Astrocyte of the spinal cord (primary cell): Measurements from ENCODE around the gene RNF113A.
A peak's percentile ranks its signal among the peaks of the same experiment; 100 is the strongest.
"Not testable (repeated sequence)": the region's sequence is repeated elsewhere in the genome, so short reads cannot be mapped to it uniquely, and the experiment has no call there.

Experiments used
- DNase-seq: peaks from one replicate; pipeline ENCODE4 v3.0.0; 2011; ENCODE audit warnings: low read depth, low spot score
- H3K4me3 ChIP-seq: 2 replicates; pipeline ENCODE4 v1.5.1; 2011; ENCODE audit warnings: low read depth, mild to moderate bottlenecking, low read length, moderate library complexity
- CTCF ChIP-seq: IDR thresholded peaks from 2 replicates; pipeline ENCODE4 v1.5.1; 2012; ENCODE audit warnings: low read depth, mild to moderate bottlenecking, low read length, inconsistent platforms
- in situ Hi-C: cut with HindIII; loops from 2 replicates; pipeline ENCODE4 v1.10.0; 2017; ENCODE audit warnings: low sequenced_read_pairs

Gene RNF113A

GRCh38 chrX:119895843-119896326 lies 24.4 kb upstream of the RNF113A start, which contains the start of gene AKAP14:
AKAP14 (plus strand) TSS chrX:119895893; CDS start chrX:119903224, 7,331 bp downstream.
- DNase-seq = no peak
- no peak for TF ChIP-seq CTCF
- H3K4me3 ChIP-seq = no peak within 1 kb of the TSS
- in situ Hi-C loops = no loop called here

DNA sequence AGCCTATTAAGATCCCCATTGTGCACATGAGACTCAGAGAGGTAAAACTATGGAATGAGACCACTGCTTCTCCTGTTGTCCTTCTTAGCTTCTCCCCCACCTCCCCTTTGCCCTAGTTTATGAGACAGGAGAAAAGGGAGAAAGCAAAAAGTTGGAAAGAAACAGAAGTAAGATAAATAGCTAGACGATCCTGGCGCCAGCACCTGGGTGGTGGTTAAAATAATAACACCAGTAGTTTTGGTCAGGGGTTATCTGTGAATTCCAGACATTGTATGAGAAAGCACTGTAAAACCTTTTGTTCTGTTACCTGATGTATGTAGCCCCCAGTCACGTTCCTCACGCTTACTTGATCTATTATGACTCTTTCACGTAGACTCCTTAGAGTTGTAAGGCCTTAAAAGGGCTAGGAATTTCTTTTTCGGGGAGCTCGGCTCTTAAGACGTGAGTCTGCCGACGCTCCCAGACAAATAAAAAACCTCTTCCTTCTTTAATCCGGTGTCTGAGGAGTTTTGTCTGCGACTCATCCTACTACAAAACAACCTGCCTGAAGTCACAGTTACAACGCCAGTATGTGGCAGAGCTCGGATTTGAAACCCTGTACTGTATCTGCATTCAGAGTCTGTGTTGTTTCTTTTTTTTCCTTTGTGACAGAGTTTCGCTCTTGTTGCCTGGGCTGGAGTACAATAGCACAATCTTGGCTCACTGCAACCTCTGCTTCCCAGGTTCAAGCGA lies 20.6 kb upstream of the RNF113A start:
- H3K4me3 ChIP-seq, DNase-seq, in situ Hi-C loops: not testable (repeated sequence)

DNA sequence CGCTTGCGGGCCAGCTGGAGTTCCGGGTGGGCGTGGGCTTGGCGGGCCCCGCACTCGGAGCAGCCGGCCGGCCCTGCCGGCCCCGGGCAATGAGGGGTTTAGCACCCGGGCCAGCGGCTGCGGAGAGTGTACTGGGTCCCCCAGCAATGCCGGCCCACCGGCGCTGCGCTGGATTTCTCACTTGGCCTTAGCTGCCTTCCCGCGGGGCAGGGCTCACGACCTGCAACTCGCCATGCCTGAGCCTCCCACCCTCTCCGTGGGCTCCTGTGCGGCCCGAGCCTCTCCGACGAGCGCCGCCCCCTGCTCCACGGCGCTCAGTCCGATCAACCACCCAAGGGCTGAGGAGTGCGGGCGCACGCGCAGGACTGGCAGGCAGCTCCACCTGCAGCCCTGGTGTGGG lies 19.1 kb upstream of the RNF113A start:
- H3K4me3 ChIP-seq, in situ Hi-C loops, DNase-seq: not testable (repeated sequence)

DNA sequence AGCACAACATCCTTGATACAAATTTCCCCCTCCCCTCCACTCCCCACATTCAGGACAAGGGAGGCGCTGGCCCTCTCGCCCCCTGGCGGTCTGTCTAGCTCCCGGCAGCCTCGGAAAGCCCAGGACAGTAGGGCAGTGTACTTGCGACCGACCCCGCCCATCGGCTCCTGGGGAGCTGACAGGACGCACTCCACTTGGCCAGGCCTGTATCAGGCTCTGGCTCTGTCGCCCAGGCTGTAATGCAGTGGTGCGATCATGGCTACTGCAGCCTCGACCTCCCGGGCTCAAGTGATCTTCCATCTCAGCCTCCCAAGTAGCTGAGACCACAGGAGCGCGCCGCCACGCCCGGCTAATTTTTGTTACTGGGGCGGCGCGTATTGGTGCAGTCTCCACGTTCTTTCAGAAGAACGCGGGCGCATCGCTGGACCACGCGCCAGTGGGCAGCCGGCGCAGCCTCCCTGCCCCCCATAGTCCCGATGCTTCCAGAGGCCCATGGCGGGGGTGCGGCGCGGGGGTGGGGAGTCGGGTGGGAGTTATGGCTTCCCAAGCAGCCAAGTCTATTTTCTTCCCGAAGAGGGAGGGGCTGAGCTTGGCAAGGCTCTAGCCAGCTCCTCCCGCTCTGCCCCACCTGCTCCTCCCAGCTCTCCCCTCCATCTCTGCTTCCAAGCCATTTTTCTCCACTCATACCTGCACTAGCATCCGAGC lies 16.3 kb upstream of the RNF113A start:
- peak overlapping the region; percentile 32 for H3K4me3 ChIP-seq
- peak; percentile 46 for DNase-seq
- in situ Hi-C loops = no loop called here
- TF ChIP-seq CTCF = peak; percentile 68

- peak; percentile 9 for DNase-seq
- no peak for TF ChIP-seq CTCF
- no peak overlapping the region for H3K4me3 ChIP-seq
- in situ Hi-C loops = no loop called here
Observed at GRCh38 chrX:119885554-119886428, 14.3 kb upstream of the RNF113A start.

DNA sequence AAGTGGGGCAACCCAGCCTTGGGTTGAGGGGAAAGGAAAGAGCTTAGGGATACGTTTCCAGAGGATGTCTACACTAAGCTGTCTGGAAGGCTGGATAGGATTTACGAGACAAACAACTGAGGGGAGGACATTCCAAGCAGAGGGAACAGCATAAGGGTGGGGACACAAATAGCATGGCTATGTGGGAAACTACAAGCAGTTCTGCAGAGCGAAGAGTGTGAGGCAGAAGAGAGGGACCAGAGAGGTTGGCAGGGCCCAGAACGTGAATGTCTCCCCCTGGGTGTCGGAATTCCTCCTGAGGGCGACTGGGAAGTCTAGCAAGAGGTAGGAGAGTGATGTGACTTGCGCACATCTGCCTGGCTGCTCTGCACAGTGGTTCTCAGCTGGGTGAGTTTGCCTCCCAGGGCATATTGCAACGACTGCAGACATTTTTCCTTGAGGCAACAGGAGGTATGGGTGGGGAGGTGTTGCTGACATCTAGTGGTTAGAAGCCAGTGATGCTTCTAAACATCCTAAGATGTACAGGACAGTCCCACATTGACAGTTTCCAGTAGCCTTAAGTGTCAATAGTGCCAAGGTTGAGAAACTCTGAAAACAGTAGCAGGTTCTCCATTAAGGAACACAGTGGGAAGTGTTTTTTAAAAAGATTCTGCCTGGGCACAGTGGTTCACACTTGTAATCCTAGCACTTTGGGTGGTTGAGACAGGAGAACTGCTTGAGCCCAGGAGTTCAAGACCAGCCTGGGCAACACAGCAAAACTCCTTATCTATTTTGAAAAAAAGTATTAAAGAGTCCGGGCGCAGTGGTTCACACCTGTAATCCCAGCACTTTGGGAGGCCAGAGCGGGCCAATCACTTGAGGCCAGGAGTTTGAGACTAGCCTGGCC lies 9.3 kb upstream of the RNF113A start:
- TF ChIP-seq CTCF = peak; percentile 73
- no peak overlapping the region for H3K4me3 ChIP-seq
- peak; percentile 51 for DNase-seq
- in situ Hi-C loops = no loop called here

GRCh38 chrX:119880076-119880475 lies 8.5 kb upstream of the RNF113A start:
- no peak for TF ChIP-seq CTCF
- DNase-seq = no peak
- H3K4me3 ChIP-seq = no peak overlapping the region
- in situ Hi-C loops = no loop called here
